Effector memory CD4-positive, alpha-beta T cell (primary cell): Measurements from ENCODE around the gene DHRS7C.

ENCODE experiments used
- DNase-seq, 3 donors: peaks; one replicate each; pipeline ENCODE4 v3.0.0-alpha.2; 2020
- H3K27ac ChIP-seq: 2 replicates; pipeline ENCODE4 v1.7.0; 2013; ENCODE audit warnings: mild to moderate bottlenecking, low read length, moderate library complexity; ENCODE audit not compliant: insufficient read depth, poor library complexity, severe bottlenecking
- H3K27me3 ChIP-seq: replicated peaks from 2 replicates; pipeline ENCODE4 v1.7.0; 2013; ENCODE audit warnings: mild to moderate bottlenecking, low read length; ENCODE audit not compliant: insufficient read depth, control insufficient read depth, poor library complexity, severe bottlenecking
- H3K36me3 ChIP-seq: 2 replicates; pipeline ENCODE4 v1.7.0; 2013; ENCODE audit warnings: mild to moderate bottlenecking, low read length, moderate library complexity; ENCODE audit not compliant: control insufficient read depth, insufficient read depth
- H3K4me1 ChIP-seq: 2 replicates; pipeline ENCODE4 v1.7.0; 2013; ENCODE audit warnings: low read length, mild to moderate bottlenecking; ENCODE audit not compliant: control insufficient read depth, insufficient read depth, poor library complexity, severe bottlenecking
- H3K4me3 ChIP-seq: 2 replicates; pipeline ENCODE4 v1.7.0; 2013; ENCODE audit warnings: low read length, low read depth, mild to moderate bottlenecking; ENCODE audit not compliant: insufficient read depth, poor library complexity, severe bottlenecking
- H3K9me3 ChIP-seq: 2 replicates; pipeline ENCODE4 v1.7.0; 2013; ENCODE audit warnings: mild to moderate bottlenecking, low read length, moderate library complexity; ENCODE audit not compliant: control insufficient read depth

Gene DHRS7C

DNA sequence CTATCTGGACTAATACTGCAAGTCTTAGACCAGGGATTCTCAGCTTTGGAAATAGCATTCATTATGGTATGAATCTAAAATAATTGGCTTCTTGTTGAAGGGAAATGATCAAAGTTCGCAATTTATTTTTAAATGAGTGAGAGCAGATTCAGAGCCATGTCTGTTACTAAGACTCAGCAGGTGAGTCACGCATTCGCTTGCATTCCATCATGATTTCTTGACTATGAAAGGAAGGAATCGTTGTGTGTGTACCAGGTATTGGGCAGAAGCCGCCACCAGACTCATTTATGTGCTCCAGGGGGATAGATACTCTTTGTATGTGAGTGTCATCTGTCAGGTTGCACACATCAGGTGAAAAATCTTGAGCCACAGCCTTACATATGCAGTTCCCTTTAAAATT, 19.7 kb upstream of the DHRS7C start:
- Histone ChIP-seq H3K36me3 (no peaks in the 10 kb centered on the region), H3K4me3 (no peak overlapping the region), H3K27me3 (no peaks in the 10 kb centered on the region), H3K27ac (no peak overlapping the region), H3K4me1 (no peaks in the 10 kb centered on the region), H3K9me3 (no peaks in the 10 kb centered on the region)
- DNase-seq = no peak

- H3K36me3 ChIP-seq = no peaks in the 10 kb centered on the region
- H3K27me3 ChIP-seq = no peaks in the 10 kb centered on the region
- no peaks in the 10 kb centered on the region for H3K4me1 ChIP-seq
- no peak for DNase-seq
- H3K27ac ChIP-seq = no peak overlapping the region
- no peaks in the 10 kb centered on the region for H3K9me3 ChIP-seq
- no peak overlapping the region for H3K4me3 ChIP-seq
Measured at GRCh38 chr17:9810100-9810949, 18.9 kb upstream of the DHRS7C start.

DNA sequence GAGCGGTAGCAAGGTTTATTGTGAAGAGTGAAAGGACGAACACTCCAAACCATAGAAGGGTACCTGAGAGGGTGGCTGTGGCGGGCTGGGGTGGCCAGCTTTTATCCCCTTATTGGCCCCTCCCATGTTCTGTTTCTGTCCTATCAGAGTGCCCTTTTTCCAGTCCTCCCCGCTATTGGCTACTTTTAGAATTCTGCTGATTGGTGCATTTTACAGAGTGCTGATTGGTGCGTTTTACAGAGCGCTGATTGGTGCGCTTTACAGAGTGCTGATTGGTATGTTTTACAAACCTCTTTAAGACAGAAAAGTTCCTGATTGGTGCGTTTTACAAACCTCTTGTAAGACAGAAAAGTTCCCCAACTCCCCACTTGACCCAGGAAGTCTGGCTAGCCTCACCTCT, 18.0 kb upstream of the DHRS7C start:
- DNase-seq = no peak
- no peaks in the 10 kb centered on the region for H3K9me3 ChIP-seq
- H3K4me1 ChIP-seq = no peaks in the 10 kb centered on the region
- no peak overlapping the region for H3K27ac ChIP-seq
- H3K27me3 ChIP-seq = no peaks in the 10 kb centered on the region
- no peak overlapping the region for H3K4me3 ChIP-seq
- no peaks in the 10 kb centered on the region for H3K36me3 ChIP-seq

- Histone ChIP-seq H3K4me1 (no peaks in the 10 kb centered on the region), H3K4me3 (no peak overlapping the region), H3K27ac (no peak overlapping the region), H3K36me3 (no peaks in the 10 kb centered on the region), H3K9me3 (no peaks in the 10 kb centered on the region), H3K27me3 (peaks cover 2% of the 10 kb centered on the region)
- DNase-seq = no peak
Measured at GRCh38 chr17:9806699-9807098, 15.3 kb upstream of the DHRS7C start.

DNA sequence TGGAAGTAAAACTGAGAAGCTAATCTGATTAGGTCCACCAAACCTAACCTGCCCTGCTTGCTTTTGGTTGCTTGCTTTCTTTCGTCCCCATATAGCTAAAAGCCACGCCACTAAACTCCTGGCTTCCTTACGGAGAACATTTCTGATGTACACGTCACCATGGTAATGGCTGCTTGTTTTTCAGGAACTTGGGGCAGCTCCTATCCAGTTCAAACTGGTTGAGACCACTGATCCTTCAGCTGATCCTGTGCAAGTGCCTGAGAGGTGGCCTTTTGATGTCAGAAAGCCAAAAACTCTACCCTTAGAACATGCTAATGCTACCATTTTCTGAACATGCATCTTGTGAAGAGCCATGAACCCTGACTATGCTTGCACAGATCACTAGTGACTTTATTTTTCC, 14.4 kb upstream of the DHRS7C start:
- H3K4me1 ChIP-seq = no peaks in the 10 kb centered on the region
- no peak overlapping the region for H3K4me3 ChIP-seq
- H3K27ac ChIP-seq = no peak overlapping the region
- no peaks in the 10 kb centered on the region for H3K36me3 ChIP-seq
- DNase-seq = no peak
- no peaks in the 10 kb centered on the region for H3K9me3 ChIP-seq
- H3K27me3 ChIP-seq = peaks cover 2% of the 10 kb centered on the region

GRCh38 chr17:9802697-9803096, 11.3 kb upstream of the DHRS7C start:
- H3K27ac ChIP-seq = no peak overlapping the region
- H3K4me3 ChIP-seq = no peak overlapping the region
- no peak for DNase-seq
- no peaks in the 10 kb centered on the region for H3K36me3 ChIP-seq
- H3K9me3 ChIP-seq = no peaks in the 10 kb centered on the region
- H3K4me1 ChIP-seq = no peaks in the 10 kb centered on the region
- peaks cover 2% of the 10 kb centered on the region for H3K27me3 ChIP-seq

GRCh38 chr17:9802294-9802693, 10.9 kb upstream of the DHRS7C start:
- H3K27me3 ChIP-seq = peaks cover 2% of the 10 kb centered on the region
- no peak overlapping the region for H3K27ac ChIP-seq
- H3K4me1 ChIP-seq = no peaks in the 10 kb centered on the region
- no peaks in the 10 kb centered on the region for H3K9me3 ChIP-seq
- DNase-seq = no peak
- no peak overlapping the region for H3K4me3 ChIP-seq
- no peaks in the 10 kb centered on the region for H3K36me3 ChIP-seq

DNA sequence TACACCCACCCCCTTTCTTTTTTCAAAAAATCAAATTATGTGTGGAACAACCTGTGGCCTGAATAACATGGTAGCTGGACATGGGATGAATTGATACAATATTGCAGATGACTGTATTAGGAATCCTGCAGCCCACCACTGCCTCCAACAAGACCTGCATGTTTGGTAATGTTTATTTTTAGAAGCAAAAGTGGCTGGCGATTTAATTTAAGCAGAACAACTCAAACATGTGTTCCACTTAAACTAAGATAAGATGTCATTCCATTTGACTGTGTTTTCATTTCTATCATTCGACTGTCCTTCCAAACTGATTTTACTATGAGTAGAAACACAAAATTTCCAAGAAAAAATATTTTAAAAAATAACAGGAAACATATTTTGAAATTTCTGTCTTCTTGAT, 10.1 kb upstream of the DHRS7C start:
- Histone ChIP-seq H3K36me3 (no peaks in the 10 kb centered on the region), H3K4me3 (no peak overlapping the region), H3K4me1 (no peaks in the 10 kb centered on the region), H3K27me3 (peaks cover 2% of the 10 kb centered on the region), H3K9me3 (no peaks in the 10 kb centered on the region), H3K27ac (no peak overlapping the region)
- DNase-seq = no peak

DNA sequence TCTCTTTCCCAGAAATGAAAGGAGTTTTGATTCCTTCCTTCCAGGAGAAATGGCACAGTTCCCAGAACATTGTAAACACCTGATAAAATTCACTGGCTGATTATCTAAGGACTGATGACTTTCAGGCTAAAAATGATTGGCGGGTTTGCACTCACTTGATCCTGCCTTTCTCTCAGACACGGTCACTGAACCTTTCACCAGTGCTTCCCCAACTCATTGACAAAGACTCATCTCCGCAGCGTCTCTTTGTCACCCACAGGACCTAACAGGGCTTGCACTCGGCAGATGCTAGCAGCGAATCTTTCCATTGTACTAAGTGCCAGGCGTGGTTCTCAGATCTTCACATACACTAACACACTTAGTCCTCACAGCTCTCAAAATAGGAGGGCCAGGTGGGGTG, 7.3 kb upstream of the DHRS7C start:
- Histone ChIP-seq H3K27me3 (peaks cover 2% of the 10 kb centered on the region), H3K36me3 (no peaks in the 10 kb centered on the region), H3K27ac (no peak overlapping the region), H3K4me1 (no peaks in the 10 kb centered on the region), H3K4me3 (no peak overlapping the region), H3K9me3 (no peaks in the 10 kb centered on the region)
- no peak for DNase-seq

DNA sequence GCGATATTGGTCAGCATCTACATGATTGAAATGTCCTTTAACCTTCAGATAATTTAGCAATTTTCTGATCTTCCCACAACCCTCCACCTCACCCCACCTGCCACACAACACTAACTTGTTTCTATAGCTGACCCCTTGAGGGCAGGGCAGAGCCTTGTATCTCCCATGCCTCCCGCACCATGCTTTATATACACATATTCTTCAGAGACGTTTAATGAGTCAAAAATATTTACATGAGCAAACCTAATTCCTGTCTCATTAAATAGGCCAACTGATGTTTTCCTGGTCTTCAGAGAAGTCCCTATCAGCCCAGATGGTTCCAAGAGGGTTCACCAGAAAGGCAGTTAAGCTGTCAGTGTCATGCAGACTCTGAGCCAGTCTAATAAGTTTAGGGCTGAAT, 6.6 kb upstream of the DHRS7C start:
- Histone ChIP-seq H3K9me3 (no peaks in the 10 kb centered on the region), H3K36me3 (no peaks in the 10 kb centered on the region), H3K4me3 (no peak overlapping the region), H3K4me1 (no peaks in the 10 kb centered on the region), H3K27ac (no peak overlapping the region), H3K27me3 (peaks cover 2% of the 10 kb centered on the region)
- DNase-seq = no peak
